HG03066 (cell line): ENCODE measurements around the gene MRPL34.

Experiments used
- ATAC-seq: cut with Tn5 transposase; IDR thresholded peaks from one replicate; pipeline ENCODE4 v1.9.1; 2021; ENCODE audit warnings: low read depth; ENCODE audit not compliant: unreplicated experiment

The MRPL34 gene

DNA sequence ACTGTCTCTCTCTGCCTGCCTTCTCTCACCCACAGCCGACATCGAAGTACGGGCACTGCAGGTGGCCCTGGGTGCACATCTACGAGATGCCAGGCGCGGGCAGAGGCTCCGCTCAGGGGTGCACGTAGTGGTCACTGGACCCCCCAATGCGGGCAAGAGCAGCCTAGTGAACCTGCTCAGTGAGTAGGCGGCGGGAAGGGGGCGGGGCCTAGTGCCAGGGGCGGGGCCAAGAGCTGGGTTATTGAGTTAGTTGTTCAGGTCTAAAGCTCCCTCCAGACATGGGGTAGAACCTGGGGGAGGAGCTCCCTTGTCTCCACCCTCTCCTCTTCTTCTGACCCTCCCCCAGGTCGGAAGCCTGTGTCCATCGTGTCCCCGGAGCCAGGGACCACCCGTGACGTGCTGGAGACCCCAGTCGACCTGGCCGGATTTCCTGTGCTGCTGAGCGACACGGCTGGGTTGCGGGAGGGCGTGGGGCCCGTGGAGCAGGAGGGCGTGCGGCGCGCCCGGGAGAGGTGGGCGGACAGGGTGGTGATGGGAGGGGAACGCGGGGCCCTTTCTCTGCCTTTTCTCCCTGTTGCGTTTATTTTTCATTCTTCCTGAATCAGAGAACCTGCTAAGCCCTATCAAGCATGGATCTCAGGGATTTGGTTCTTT lies 33.5 kb downstream of the MRPL34 start:
- no peak for ATAC-seq

DNA sequence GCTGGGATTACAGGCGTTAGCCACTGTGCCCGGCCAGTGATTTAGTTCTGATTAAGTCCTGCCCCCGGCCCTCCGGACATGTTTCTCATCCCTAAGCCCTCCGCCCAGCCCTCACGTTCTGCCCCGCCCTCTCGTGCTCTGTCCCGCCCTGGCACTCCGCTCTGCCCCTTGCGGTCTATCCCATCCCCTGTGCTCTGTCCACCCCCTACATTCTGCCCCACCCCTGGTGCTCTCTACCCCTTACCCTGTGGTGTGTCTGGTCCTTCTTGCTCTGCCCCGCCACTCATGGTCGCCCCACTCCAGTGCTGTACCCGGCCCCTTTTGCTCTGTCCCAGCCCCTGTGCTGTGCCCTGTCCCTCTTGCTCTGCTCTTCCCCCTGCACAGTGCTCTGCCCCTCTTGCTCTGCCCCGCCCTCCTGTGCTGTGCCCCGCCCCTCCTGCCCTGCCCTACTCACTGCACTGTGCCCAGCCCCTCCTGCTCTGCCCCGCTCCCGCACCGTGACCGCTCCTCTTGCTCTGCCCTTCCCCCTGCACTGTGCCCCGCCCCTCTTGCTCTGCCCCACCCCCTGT lies 34.7 kb downstream of the MRPL34 start:
- no peak for ATAC-seq

DNA sequence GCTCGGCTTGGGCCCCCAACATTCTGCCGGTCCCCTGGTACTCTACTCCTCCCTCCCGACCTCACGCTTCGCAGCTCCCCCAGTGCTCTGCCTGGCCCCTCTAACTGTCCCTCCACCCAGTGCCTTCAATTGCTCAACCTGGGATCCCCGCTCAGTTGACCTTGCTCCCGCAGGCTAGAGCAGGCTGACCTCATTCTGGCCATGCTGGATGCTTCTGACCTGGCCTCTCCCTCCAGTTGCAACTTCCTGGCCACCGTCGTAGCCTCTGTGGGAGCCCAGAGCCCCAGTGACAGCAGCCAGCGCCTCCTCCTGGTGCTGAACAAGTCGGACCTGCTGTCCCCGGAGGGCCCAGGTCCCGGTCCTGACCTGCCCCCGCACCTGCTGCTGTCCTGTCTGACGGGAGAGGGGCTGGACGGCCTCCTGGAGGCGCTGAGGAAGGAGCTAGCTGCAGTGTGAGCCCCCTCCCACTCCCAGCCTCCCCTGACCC lies 35.2 kb downstream of the MRPL34 start:
- ATAC-seq = no peak

DNA sequence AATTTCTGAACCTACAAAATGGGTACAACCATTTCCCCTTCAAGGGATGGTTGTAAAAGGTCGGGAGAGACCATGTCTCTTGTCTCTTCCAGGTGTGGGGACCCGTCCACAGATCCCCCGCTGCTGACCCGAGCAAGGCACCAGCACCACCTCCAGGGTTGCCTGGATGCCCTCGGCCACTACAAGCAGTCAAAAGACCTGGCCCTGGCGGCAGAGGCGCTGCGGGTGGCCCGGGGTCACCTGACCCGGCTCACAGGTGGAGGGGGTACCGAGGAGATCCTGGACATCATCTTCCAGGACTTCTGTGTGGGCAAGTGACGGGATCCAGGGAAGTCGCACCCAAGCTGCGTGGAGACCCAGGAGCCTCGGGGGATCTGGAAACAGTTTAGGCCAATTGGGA lies 35.7 kb downstream of the MRPL34 start:
- ATAC-seq = no peak

DNA sequence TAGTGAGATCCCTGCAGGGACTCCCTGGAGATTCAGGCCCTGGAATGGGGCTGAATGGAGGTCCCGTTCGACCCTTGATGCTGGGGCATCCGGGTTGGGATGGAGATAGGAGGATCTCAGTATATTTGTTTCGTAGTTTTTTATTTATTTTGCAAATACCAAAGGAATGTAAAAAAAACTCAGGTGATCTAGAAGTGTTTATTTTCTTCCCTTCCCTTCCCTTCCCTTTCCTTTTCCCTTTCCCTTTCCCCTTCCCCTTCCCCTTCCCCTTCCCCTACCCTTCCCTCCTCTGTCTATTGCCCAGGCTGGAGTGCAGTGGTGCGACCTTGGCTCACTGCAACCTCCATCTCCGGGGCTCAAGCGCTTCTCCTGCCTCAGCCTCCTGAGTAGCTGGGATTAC lies 36.2 kb downstream of the MRPL34 start:
- ATAC-seq = no peak

DNA sequence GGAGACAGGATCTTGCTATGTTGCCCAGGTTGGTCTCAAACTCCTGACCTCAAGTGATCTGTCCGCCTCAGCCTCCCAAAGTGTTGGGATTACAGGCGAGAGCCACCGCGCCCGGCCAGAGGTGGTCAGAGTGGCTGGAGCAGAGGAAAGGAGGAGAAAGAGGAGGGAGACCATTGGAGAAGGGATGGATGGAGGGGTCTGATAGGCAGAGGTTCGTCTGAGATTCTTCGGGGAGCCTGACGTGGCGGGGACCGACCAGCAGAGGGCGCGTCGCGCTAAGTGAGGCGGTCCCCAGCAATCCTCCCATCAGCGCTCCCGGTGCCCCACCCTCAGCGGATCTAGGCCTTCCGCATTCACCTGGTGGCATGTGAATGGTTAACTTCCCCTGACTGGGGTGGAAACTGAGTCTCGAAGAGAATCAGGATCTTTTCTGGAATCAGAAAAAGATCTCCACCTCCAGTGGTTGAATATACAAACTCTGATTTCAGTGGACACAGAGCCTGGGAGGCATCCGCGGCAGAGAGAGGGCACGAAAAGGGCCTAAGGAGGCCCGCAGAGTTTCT lies 40.5 kb downstream of the MRPL34 start:
- ATAC-seq = no peak

DNA sequence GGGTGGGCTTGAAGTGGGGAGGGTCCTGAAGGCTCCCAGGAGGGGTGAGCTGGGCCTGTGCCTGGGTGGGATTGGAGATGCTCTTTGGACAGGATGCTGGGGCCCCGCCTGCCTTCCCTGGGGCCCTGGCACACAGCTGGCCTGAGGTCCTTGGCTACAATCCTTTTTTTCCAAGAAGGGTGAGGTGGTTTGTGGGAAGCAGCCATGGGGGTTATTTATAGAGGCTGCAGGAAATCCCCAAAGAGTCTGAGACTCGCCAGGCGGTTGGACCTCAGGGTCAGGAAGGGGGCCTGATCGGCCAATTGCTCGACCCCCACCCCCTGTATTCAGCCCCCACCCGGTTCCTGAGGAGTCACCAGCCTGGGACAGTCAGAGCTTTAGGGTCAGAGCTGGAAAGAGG lies 41.7 kb downstream of the MRPL34 start:
- ATAC-seq = no peak

DNA sequence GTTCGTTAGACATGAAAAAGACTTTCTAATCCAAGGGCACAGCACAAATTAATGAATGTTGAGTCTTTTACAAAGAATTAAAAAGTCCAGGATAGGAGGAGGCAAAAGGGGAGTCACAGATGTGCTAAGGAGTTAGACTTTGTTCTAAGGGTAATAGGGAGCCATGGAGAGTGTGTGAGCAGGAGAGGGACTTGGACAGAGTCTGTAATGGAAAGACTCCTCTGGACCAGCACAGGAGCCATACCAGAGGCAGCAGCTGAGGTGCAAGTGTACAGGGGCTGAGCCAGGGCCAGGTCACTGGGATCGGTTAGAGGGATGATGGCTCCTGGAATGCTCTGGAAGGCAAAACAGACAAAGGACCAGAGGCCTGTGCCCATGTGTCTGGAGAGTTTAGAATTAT lies 42.2 kb downstream of the MRPL34 start:
- no peak for ATAC-seq

DNA sequence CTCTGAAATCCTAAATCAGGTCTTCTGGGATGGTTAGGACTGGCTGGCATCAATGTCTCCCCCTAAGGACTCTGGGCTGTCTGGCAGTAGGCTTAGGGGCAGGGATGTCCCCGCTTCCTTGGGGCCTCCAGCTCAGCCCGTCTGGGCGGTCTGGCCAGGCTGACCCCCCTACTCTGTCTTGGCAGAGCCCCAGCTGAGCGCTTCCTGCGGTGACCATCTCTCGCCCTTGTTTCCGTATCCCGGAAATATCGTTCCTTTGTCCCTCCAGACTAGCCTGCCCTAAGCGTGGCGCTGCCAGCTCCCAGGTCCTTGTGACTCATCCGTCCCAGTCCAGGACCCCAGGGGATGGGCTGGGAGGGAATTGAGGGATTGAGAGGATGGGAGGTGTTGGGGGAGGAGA lies 43.0 kb downstream of the MRPL34 start:
- no peak for ATAC-seq

DNA sequence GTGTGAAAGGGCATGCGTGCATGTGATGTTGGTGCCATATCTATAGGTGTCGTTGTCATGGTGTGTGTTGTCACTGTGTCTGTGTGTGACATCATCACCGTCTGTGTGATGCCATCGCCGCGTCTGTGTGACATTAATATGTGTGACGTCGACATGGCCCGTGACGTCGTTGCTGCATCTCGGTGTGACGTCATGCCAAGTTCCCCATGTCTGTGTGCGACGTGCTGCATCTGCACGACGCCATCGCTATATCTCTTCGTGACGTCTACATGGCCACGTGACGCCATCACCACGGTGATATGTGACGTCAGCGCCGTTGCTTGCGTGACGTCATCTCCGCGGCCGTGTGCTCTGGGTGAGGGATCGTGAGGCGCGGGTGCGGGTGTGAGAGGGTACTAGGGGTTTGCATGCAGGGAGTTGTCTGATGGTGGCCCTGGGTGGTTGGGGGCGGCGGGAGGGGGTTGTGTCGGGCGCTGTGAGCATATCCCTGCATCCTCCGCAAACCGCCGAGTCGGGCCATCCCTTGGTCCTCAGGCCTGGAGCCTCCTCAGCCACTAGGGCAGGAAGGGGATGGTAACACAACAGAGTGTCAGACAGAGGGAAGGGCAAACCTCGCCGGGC lies 46.3 kb downstream of the MRPL34 start:
- no peak for ATAC-seq

DNA sequence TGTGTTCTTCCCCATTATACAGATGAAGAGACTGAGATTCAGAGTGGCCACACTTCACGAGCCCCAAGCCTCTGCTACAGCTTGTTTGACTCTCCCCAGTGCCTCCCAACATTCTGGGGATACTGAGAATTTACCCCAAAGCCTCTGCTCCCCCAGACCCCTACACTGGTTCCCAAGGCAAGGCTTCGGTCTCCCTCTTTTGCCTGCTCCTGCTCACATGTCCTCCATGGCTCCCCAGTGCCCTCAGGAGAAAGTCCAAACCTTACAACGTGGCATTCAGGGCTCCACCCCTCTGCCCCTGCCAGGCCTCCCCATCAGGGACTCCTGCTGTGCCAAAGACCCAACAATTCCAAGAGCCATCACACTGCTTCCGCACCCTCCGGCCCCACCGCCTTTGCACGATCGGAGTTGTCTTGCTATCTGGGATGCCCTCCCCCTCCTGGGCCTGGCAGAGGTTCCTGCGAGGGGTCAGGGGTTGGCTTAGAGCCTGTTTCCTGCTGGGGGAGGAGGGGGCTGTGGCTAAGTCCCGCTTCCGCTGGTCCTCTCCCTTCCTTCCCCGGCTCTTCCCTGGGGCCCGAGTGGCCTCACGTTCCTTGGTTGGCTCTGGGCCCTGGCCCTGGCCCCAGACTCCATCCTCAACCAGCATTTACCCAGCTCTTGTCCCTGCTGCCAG lies 47.1 kb downstream of the MRPL34 start:
- ATAC-seq = no peak

DNA sequence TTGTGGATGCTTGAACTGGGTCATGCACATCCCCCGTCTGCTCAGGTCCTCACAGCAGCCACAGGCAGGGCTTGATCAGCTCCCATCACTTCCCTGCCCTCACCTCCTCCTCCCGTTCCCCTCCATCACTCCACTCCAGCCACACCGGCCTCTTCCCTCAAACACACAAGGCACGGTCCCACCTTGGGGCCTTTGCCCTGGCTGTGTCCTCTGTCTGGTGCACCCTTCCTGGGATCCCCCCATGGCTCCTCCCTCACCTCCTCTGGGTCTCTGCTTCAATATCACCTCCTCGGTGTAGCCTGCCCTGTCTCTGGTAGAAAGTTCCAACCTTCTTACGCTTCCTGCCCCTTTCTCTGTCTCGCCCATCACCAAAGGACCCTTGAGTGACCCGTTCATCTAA lies 47.7 kb downstream of the MRPL34 start:
- no peak for ATAC-seq
